PC-9 (cell line): ENCODE data around the gene HOXB9. TPM values are rescaled to one million over a fixed set of nuclear protein-coding genes. Genes with fewer than 3 reads are reported as not detected.

Experiments
- BruUV-seq: library from RNA; stranded (reverse); fragments of 400-500 nt; replicated peaks from 2 replicates; lab custom pipeline; 2021; lab: Mats Ljungman, UMichigan
- CTCF ChIA-PET: fragments of 300-600 bp; sonication (Branson Sonifier 250); formaldehyde crosslinking; loops from one replicate; lab custom pipeline; 2022; ENCODE audit warnings: antibody characterized with exemption; lab: Charles Lee
- POLR2A ChIA-PET: fragments of 300-600 bp; sonication (Branson Sonifier 250); formaldehyde crosslinking; loops from one replicate; lab custom pipeline; 2022; ENCODE audit warnings: antibody characterized with exemption; ENCODE audit not compliant: unreplicated experiment; lab: Charles Lee
- DNase-seq, 2 experiments: peaks; one replicate each; pipeline versions ENCODE4 v3.0.0 to v3.0.0-alpha.2; 2015 to 2022; ENCODE audit warnings: mixed read lengths in 1 of 2
- H2AFZ ChIP-seq: fragments of 200-600 bp; sonication (generic); 2 replicates; pipeline ENCODE4 v1.8.1; 2017; ENCODE audit warnings: antibody characterized with exemption
- H3F3A ChIP-seq: fragments of 200-600 bp; sonication (generic); 2 replicates; pipeline ENCODE4 v1.8.1; 2017; ENCODE audit warnings: antibody characterized with exemption, mild to moderate bottlenecking, low read depth; ENCODE audit not compliant: insufficient read depth
- H3K27ac ChIP-seq: fragments of 200-600 bp; sonication (generic); 2 replicates; pipeline ENCODE4 v1.6.1; 2016; ENCODE audit warnings: mixed run types
- H3K27me3 ChIP-seq: fragments of 200-600 bp; sonication (generic); 2 replicates; pipeline ENCODE4 v1.6.1; 2016; ENCODE audit warnings: low read depth, mixed run types; ENCODE audit not compliant: insufficient read depth
- H3K36me3 ChIP-seq: fragments of 200-600 bp; sonication (generic); 2 replicates; pipeline ENCODE4 v1.6.1; 2016; ENCODE audit warnings: low read depth, mixed run types
- H3K4me1 ChIP-seq: fragments of 200-600 bp; sonication (generic); replicated peaks from 2 replicates; pipeline ENCODE4 v1.6.1; 2016; ENCODE audit warnings: mixed run types; ENCODE audit not compliant: insufficient read depth
- H3K4me2 ChIP-seq: fragments of 200-600 bp; sonication (generic); 2 replicates; pipeline ENCODE4 v1.6.1; 2017; ENCODE audit warnings: mixed run types
- H3K4me3 ChIP-seq: fragments of 200-600 bp; sonication (generic); 2 replicates; pipeline ENCODE4 v1.6.1; 2016; ENCODE audit warnings: mixed run types
- H3K79me2 ChIP-seq: fragments of 200-600 bp; sonication (generic); 2 replicates; pipeline ENCODE4 v1.6.1; 2017; ENCODE audit warnings: low read depth, mixed run types
- H3K9me2 ChIP-seq: fragments of 200-600 bp; sonication (generic); 2 replicates; pipeline ENCODE4 v1.8.1; 2017; ENCODE audit warnings: mild to moderate bottlenecking; ENCODE audit not compliant: insufficient read depth
- H3K9me3 ChIP-seq: fragments of 200-600 bp; sonication (generic); 2 replicates; pipeline ENCODE4 v1.8.1; 2016; ENCODE audit warnings: low read depth; ENCODE audit not compliant: insufficient read depth
- H4K20me1 ChIP-seq: fragments of 200-600 bp; sonication (generic); 2 replicates; pipeline ENCODE4 v1.8.1; 2017; ENCODE audit not compliant: insufficient read depth
- EZH2 ChIP-seq: fragments of 200-600 bp; sonication (generic); IDR thresholded peaks from 2 replicates; pipeline ENCODE4 v1.8.0; 2017; ENCODE audit warnings: antibody characterized with exemption, low read depth
- intact Hi-C: fragments of 100-400 bp; cut with micrococcal nuclease; formaldehyde crosslinking; loops from one replicate; pipeline ENCODE4 v1.10.0; 2022; ENCODE audit not compliant: unreplicated experiment
- total RNA-seq: library from RNA; stranded (reverse); gene quantifications from 2 replicates; pipeline ENCODE4 v1.2.3, GENCODE V29; 2021
- TF ChIP-seq, protein P1 (sequence below): fragments of 200-600 bp; sonication (generic); conservative IDR thresholded peaks from 2 replicates; pipeline ENCODE4 v1.6.1; 2017; ENCODE audit warnings: mixed run types, antibody characterized with exemption, mild to moderate bottlenecking, moderate library complexity

The HOXB9 gene
- total RNA-seq, 1 experiment from 2014 or later, result 0.70 TPM

DNA sequence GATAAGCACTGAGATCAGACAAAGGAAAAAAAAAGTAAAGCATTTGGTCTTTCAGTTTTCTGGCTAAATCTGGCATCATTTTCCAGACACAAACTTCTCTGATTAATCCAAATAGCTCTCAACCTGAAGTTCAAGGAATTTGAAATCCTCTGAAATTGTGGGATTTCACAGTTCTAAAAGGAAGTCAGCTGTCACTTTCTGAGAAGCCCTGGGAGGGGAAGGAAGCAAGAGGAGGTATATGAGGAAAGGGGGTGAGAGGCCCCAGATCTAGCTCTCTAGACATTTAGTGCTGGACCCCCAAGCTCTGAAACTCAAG, 17.5 kb upstream of the HOXB9 start:
- no TSS peak for BruUV-seq
- no peak for TF ChIP-seq EZH2
- TF ChIP-seq, protein P1, sequence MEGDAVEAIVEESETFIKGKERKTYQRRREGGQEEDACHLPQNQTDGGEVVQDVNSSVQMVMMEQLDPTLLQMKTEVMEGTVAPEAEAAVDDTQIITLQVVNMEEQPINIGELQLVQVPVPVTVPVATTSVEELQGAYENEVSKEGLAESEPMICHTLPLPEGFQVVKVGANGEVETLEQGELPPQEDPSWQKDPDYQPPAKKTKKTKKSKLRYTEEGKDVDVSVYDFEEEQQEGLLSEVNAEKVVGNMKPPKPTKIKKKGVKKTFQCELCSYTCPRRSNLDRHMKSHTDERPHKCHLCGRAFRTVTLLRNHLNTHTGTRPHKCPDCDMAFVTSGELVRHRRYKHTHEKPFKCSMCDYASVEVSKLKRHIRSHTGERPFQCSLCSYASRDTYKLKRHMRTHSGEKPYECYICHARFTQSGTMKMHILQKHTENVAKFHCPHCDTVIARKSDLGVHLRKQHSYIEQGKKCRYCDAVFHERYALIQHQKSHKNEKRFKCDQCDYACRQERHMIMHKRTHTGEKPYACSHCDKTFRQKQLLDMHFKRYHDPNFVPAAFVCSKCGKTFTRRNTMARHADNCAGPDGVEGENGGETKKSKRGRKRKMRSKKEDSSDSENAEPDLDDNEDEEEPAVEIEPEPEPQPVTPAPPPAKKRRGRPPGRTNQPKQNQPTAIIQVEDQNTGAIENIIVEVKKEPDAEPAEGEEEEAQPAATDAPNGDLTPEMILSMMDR, result no peak
- Histone ChIP-seq H3F3A (no peaks in the 10 kb centered on the region), H3K79me2 (no peaks in the 10 kb centered on the region), H3K36me3 (no peaks in the 10 kb centered on the region), H3K27me3 (peaks cover 85% of the 10 kb centered on the region), H2AFZ (no peak overlapping the region), H4K20me1 (no peaks in the 10 kb centered on the region), H3K9me3 (no peaks in the 10 kb centered on the region), H3K27ac (no peak overlapping the region), H3K4me1 (no peaks in the 10 kb centered on the region), H3K4me3 (no peak overlapping the region), H3K9me2 (no peaks in the 10 kb centered on the region), H3K4me2 (no peak overlapping the region)
- POLR2A ChIA-PET, result no interaction called here
- no peak for DNase-seq
- intact Hi-C loops, result no loop called here
- CTCF ChIA-PET, result no interaction called here

DNA sequence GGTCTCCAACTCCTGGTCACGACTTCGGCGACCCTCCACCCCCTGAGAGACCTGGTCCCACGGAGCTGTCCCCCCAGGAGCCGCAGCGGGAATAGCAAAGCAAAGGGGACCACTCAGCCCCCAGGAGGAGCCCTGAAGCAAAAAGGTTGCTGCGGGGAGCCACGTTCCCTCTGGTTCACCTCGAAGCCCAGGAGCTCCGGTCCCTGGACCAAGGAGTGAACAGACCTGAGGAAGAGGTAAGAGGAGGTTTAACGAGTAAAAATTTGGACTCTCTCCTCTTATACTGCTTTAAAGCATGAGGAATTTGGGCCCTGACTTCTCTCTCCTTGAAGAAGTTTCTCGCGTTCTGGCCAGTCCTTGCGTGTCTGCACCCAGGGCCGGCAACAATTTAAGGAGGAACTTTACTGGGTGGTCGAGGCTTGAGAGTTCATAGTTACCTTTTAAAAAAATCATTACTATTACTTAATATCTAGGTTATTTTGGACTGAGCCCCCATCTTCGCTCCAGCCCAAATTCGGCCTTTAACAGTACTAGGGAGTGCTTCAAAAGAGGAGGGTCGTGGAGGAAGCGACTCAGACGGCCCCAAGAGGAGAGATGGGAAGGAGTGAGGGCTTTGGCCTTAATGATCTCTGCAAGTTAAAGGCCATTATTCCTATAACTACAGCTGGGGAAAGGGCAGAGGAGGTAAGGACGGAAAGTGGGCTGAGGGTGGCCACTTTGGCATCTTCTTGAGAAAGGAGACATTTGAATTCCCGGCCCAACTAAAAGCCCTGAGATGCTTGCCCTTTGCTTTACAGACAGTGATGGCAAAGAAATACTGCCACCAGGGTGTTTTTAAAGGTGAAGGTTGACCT, 16.9 kb upstream of the HOXB9 start:
- no peak overlapping the region for H2AFZ ChIP-seq
- no peaks in the 10 kb centered on the region for H3K36me3 ChIP-seq
- no peak overlapping the region for H3K4me2 ChIP-seq
- H3K27ac ChIP-seq, result no peak overlapping the region
- H3K9me3 ChIP-seq, result no peaks in the 10 kb centered on the region
- intact Hi-C loops, result no loop called here
- no peaks in the 10 kb centered on the region for H3K4me1 ChIP-seq
- H3K79me2 ChIP-seq, result no peaks in the 10 kb centered on the region
- TF ChIP-seq EZH2, result no peak
- TF ChIP-seq, protein P1, result no peak
- no TSS peak for BruUV-seq
- no peaks in the 10 kb centered on the region for H4K20me1 ChIP-seq
- no peaks in the 10 kb centered on the region for H3F3A ChIP-seq
- no peak for DNase-seq
- ChIA-PET CTCF (no interaction called here), POLR2A (no interaction called here)
- H3K27me3 ChIP-seq, result peaks cover 90% of the 10 kb centered on the region
- no peaks in the 10 kb centered on the region for H3K9me2 ChIP-seq
- H3K4me3 ChIP-seq, result no peak overlapping the region

DNA sequence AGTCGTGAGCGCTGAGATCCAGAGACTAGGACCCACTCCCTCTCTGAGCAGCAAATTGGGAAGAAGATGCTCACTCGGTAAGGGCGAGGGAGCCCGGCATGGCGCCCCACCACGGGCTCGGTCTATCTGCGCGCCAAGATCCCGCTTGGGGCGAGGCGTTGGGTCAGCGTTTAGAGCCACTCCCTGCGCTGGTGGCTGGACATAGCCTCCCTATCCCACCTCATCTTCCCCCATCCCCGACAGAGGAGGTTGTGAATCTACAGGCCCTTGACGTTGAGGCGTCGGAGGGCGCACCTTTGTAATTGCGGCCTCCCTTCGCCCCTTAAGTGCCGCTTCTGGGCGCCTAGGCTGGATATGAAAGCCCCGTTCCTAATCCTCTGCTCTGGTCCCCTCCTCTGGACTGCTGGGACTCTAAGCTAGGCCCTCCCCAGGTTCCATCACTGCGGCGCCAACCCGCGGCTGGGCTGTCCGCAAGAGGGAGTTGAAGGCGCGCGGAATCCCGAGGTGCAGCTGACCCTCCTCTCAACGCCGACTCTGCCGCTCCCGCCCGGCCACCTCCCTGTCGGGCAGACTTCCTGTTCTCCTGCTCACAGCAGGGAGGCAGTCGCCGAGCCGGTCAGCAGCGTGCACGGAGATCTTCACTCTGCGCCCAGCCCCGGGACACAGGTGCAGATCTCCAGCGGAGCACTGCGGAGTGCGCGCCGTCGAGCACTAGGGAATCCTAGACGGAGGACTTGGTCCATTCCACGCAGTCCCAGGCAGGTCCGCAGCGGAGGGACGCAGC, 16.1 kb upstream of the HOXB9 start:
- no peaks in the 10 kb centered on the region for H3K79me2 ChIP-seq
- H3K27me3 ChIP-seq, result peaks cover 89% of the 10 kb centered on the region
- no TSS peak for BruUV-seq
- ChIA-PET CTCF (no interaction called here), POLR2A (no interaction called here)
- TF ChIP-seq, protein P1, result no peak
- TF ChIP-seq EZH2, result no peak
- no peak overlapping the region for H3K4me2 ChIP-seq
- intact Hi-C loops, result no loop called here
- no peaks in the 10 kb centered on the region for H3K9me3 ChIP-seq
- no peak overlapping the region for H3K4me3 ChIP-seq
- no peak overlapping the region for H3K27ac ChIP-seq
- no peaks in the 10 kb centered on the region for H4K20me1 ChIP-seq
- H3K4me1 ChIP-seq, result no peaks in the 10 kb centered on the region
- no peaks in the 10 kb centered on the region for H3K36me3 ChIP-seq
- no peak overlapping the region for H2AFZ ChIP-seq
- no peaks in the 10 kb centered on the region for H3K9me2 ChIP-seq
- DNase-seq, result no peak
- H3F3A ChIP-seq, result no peaks in the 10 kb centered on the region
